ENCODE measurements around the gene DAO. TPM values are rescaled to one million over a fixed set of nuclear protein-coding genes. Genes with fewer than 3 reads are reported as not detected.

Gene DAO
- total RNA-seq, 1 donor from 2014 or later, result 0.41 TPM

DNA sequence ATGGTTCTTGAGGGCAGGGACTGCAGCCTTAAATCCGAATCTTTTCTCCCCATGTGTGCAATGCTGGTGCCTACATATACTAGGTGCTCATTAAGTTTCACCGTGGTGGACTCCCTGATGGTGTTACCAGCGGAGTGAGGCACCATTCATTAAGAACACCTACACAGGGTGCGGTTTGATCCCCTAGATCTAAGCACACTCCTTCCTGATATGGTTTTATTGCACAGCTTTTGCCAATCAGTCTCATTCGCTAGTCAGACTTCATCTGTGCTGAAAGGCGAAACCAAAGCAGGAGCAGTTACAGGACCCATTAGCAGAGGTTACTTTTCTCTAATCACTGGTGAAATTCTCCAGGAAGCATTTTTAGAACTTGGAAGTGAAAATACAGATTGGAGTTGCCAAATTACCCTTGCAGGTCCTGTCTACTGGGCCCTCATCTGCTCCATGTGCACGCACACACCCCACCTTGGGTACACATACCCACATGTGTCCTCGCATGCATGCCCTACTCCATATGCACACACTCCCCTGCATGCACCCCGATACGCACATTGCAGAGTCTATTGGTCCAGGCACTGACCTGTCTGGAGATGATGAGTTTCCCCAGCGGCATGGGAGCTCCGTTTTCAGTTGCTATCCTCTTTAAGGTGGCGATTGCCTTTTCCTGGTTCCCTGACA, 58.5 kb downstream of the DAO start:
- Mint-ChIP-seq H3K4me3 (ENCODE audit: unreplicated experiment) (no peak overlapping the region), H3K27ac (ENCODE audit: unreplicated experiment) (no peak overlapping the region), H3K9me3 (ENCODE audit: unreplicated experiment) (no peaks in the 10 kb centered on the region), H3K27me3 (ENCODE audit: unreplicated experiment) (no peaks in the 10 kb centered on the region), H3K4me1 (ENCODE audit: unreplicated experiment) (no peaks in the 10 kb centered on the region), H3K36me3 (ENCODE audit: low read depth, unreplicated experiment) (no peaks in the 10 kb centered on the region)
- no peak for DNase-seq (ENCODE audit: low spot score)
- TF ChIP-seq, protein P1, sequence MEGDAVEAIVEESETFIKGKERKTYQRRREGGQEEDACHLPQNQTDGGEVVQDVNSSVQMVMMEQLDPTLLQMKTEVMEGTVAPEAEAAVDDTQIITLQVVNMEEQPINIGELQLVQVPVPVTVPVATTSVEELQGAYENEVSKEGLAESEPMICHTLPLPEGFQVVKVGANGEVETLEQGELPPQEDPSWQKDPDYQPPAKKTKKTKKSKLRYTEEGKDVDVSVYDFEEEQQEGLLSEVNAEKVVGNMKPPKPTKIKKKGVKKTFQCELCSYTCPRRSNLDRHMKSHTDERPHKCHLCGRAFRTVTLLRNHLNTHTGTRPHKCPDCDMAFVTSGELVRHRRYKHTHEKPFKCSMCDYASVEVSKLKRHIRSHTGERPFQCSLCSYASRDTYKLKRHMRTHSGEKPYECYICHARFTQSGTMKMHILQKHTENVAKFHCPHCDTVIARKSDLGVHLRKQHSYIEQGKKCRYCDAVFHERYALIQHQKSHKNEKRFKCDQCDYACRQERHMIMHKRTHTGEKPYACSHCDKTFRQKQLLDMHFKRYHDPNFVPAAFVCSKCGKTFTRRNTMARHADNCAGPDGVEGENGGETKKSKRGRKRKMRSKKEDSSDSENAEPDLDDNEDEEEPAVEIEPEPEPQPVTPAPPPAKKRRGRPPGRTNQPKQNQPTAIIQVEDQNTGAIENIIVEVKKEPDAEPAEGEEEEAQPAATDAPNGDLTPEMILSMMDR (IDR thresholded peaks at IDR 0.05; ENCODE audit: unreplicated experiment), result no peak

DNA sequence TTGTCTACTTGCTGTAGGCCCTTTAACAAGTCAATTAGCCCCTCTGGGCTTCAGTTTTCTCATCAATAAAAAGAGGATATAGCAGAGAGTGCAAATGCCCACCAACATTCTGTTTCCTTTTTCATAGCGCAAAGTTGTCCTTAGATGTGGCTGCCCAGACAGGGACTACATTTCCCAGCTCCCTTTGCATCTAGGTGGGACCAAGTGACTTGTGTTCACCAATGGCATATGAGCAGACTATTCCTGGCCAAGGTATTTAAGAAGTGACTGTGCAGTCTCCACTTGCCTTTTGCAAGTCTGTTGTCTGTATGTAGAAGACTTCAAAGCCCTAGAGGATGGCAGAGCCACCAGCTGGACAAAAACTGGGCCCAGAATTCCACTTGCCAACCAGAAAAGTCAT, 59.7 kb downstream of the DAO start:
- Mint-ChIP-seq H3K4me1 (ENCODE audit: unreplicated experiment) (no peaks in the 10 kb centered on the region), H3K36me3 (ENCODE audit: low read depth, unreplicated experiment) (no peaks in the 10 kb centered on the region), H3K4me3 (ENCODE audit: unreplicated experiment) (no peak overlapping the region), H3K9me3 (ENCODE audit: unreplicated experiment) (no peaks in the 10 kb centered on the region), H3K27ac (ENCODE audit: unreplicated experiment) (no peak overlapping the region), H3K27me3 (ENCODE audit: unreplicated experiment) (no peaks in the 10 kb centered on the region)
- DNase-seq (ENCODE audit: low spot score), result no peak
- TF ChIP-seq, protein P1 (IDR thresholded peaks at IDR 0.05; ENCODE audit: unreplicated experiment), result no peak

DNA sequence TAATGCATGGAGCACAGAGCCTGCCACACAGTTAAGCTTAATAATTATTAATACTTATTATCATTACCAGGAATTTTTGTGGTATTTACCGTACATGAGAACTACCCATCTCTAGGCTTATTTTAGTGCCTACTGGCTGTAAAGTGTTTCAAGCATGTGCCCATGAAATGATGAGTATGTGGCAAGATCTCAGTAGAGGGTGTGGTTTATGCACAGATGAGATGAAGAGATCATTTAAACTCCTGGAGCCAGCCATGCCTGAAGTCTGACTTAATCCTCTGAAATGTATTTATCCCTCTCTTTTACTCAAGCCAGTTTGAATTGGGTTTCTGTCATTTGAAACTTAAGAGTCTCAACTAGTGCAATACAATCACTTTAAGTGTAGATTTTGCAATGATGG, 60.2 kb downstream of the DAO start:
- Mint-ChIP-seq H3K4me1 (ENCODE audit: unreplicated experiment) (no peaks in the 10 kb centered on the region), H3K9me3 (ENCODE audit: unreplicated experiment) (no peaks in the 10 kb centered on the region), H3K27me3 (ENCODE audit: unreplicated experiment) (no peaks in the 10 kb centered on the region), H3K4me3 (ENCODE audit: unreplicated experiment) (no peak overlapping the region), H3K36me3 (ENCODE audit: low read depth, unreplicated experiment) (no peaks in the 10 kb centered on the region), H3K27ac (ENCODE audit: unreplicated experiment) (no peak overlapping the region)
- TF ChIP-seq, protein P1 (IDR thresholded peaks at IDR 0.05; ENCODE audit: unreplicated experiment), result no peak
- no peak for DNase-seq (ENCODE audit: low spot score)

DNA sequence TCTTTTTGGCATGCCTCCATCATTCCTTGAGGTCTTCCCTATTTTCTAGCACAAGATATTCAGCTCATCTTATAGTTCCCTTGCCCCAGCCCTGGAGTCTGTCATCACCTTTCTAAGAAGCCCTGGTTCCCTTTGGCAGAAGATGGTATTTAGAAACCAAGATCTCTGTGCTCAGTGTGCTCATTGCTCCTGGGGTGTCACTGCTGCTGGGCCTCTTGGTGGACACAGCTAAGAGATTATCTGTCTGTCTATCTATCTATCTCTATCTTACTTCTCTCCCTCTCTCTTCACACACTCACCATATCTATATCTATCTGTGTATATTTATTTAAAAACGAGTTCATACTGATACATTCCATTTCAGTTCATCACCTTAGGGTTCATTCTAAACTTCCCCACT, 67.2 kb downstream of the DAO start:
- no peak for DNase-seq (ENCODE audit: low spot score)
- Mint-ChIP-seq H3K9me3 (ENCODE audit: unreplicated experiment) (peaks cover 7% of the 10 kb centered on the region), H3K4me3 (ENCODE audit: unreplicated experiment) (no peak overlapping the region), H3K27ac (ENCODE audit: unreplicated experiment) (no peak overlapping the region), H3K36me3 (ENCODE audit: low read depth, unreplicated experiment) (peaks cover 4% of the 10 kb centered on the region), H3K4me1 (ENCODE audit: unreplicated experiment) (no peaks in the 10 kb centered on the region), H3K27me3 (ENCODE audit: unreplicated experiment) (peaks cover 4% of the 10 kb centered on the region)
- TF ChIP-seq, protein P1 (IDR thresholded peaks at IDR 0.05; ENCODE audit: unreplicated experiment), result no peak

- no peak overlapping the region for H3K27ac Mint-ChIP-seq (ENCODE audit: unreplicated experiment)
- H3K4me3 Mint-ChIP-seq (ENCODE audit: unreplicated experiment), result no peak overlapping the region
- TF ChIP-seq, protein P1 (IDR thresholded peaks at IDR 0.05; ENCODE audit: unreplicated experiment), result no peak
- H3K36me3 Mint-ChIP-seq (ENCODE audit: low read depth, unreplicated experiment), result peaks cover 4% of the 10 kb centered on the region
- peaks cover 4% of the 10 kb centered on the region for H3K27me3 Mint-ChIP-seq (ENCODE audit: unreplicated experiment)
- peaks cover 7% of the 10 kb centered on the region for H3K9me3 Mint-ChIP-seq (ENCODE audit: unreplicated experiment)
- DNase-seq (ENCODE audit: low spot score), result no peak
- H3K4me1 Mint-ChIP-seq (ENCODE audit: unreplicated experiment), result no peaks in the 10 kb centered on the region
These were observed 68.5 kb downstream of the DAO start for GRCh38 chr12:108948367-108948766.

All from endothelial cell (in vitro differentiated cells).